ENCODE data around the gene SHCBP1. TPM values are rescaled to one million over a fixed set of nuclear protein-coding genes. Genes with fewer than 3 reads are reported as not detected.

Gene SHCBP1
- total RNA-seq, 2 donors from 2014 or later = 4.6 to 25.1 TPM

DNA sequence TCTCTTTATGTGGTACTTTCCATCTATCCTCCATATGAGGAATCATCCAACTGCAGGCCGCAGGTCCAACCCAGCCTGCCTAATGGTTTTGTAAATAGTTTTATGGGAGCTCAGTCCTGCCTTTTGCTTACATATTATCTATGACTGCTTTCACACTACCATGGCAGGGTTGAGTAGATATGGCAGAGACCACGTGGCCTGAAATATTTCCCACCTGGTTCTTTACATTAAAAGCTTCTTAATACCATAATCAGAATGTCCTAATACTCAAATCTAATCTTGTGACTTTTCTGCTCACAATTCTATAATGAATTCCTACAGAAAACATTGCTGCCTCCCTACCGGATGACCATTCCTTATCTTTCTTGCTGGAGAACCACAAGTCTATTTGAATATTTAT is 71.7 kb downstream of the SHCBP1 start:
- no peak for DNase-seq
- Histone ChIP-seq H3K4me1 (no peaks in the 10 kb centered on the region), H3K4me3 (no peak overlapping the region), H3K36me3 (no peaks in the 10 kb centered on the region), H3K27me3 (no peaks in the 10 kb centered on the region), H3K27ac (no peak overlapping the region), H3K9me3 (no peaks in the 10 kb centered on the region), H3K9ac (ENCODE audit: low read depth in 2 of 2, low read length in 2 of 2) (no peak overlapping the region)
- TF ChIP-seq, protein P1, sequence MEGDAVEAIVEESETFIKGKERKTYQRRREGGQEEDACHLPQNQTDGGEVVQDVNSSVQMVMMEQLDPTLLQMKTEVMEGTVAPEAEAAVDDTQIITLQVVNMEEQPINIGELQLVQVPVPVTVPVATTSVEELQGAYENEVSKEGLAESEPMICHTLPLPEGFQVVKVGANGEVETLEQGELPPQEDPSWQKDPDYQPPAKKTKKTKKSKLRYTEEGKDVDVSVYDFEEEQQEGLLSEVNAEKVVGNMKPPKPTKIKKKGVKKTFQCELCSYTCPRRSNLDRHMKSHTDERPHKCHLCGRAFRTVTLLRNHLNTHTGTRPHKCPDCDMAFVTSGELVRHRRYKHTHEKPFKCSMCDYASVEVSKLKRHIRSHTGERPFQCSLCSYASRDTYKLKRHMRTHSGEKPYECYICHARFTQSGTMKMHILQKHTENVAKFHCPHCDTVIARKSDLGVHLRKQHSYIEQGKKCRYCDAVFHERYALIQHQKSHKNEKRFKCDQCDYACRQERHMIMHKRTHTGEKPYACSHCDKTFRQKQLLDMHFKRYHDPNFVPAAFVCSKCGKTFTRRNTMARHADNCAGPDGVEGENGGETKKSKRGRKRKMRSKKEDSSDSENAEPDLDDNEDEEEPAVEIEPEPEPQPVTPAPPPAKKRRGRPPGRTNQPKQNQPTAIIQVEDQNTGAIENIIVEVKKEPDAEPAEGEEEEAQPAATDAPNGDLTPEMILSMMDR (IDR thresholded peaks at IDR 0.05) = no peak
- intact Hi-C loops (cut with DNase I) = no loop called here

Other genes starting within 250 kb of the SHCBP1 start
- gene VPS35, start 67.8 kb upstream of the SHCBP1 start, total RNA-seq = 100 to 1,000 TPM; 121 to 124 TPM
- 10 to 100 TPM in 1 of 2 donors, 1 to 10 TPM in 1; 6.8 to 28.4 TPM for gene ORC6, start 68.3 kb upstream of the SHCBP1 start, total RNA-seq
- under 1 TPM in 1 of 2 donors, not detected in 1; 0.58 TPM for gene MYLK3, start 127.0 kb upstream of the SHCBP1 start, total RNA-seq
- 1 to 10 TPM; 4.8 to 6.7 TPM for gene C16orf87, start 209.8 kb upstream of the SHCBP1 start, total RNA-seq